ENCODE measurements around the gene KANSL1.

- TF ChIP-seq CTCF (IDR thresholded peaks at IDR 0.05): no peak
- no peak for TF ChIP-seq POLR2A (IDR thresholded peaks at IDR 0.05)
Observed at GRCh38 chr17:46162866-46163265, 30.4 kb downstream of the KANSL1 start.

Measured in vagina (tissue), 2 donors.